HG03342 (cell line): Measurements from ENCODE around the gene HOGA1.
A peak's percentile ranks its signal among the peaks of the same experiment; 100 is the strongest.
"Not testable (repeated sequence)": the region's sequence is repeated elsewhere in the genome, so short reads cannot be mapped to it uniquely, and the experiment has no call there.

Experiments
- ATAC-seq: cut with Tn5 transposase; IDR thresholded peaks from one replicate; pipeline ENCODE4 v1.9.1; 2021; ENCODE audit warnings: mild to moderate bottlenecking, moderate library complexity; ENCODE audit not compliant: unreplicated experiment

Gene HOGA1

DNA sequence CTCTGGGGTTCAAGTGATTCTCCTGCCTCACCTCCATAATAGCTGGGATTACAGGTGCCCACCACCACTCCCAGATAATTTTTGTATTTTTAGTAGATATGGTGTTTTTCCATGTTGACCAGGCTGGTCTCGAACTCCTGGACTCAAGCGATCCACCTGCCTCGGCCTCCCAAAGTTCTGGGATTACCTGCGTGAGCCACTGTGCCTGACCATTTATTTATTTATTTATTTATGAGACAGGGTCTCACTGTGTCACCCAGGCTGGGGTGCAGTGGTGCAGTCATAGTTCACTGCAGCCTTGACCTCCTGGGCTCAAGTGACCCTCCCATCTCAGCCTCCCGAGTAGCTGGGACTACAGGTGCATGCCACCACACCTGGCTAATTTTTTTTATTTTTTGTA, 29.9 kb upstream of the HOGA1 start:
- not testable (repeated sequence) for ATAC-seq

- not testable (repeated sequence) for ATAC-seq
Observed at GRCh38 chr10:97555541-97555940, 28.6 kb upstream of the HOGA1 start.

DNA sequence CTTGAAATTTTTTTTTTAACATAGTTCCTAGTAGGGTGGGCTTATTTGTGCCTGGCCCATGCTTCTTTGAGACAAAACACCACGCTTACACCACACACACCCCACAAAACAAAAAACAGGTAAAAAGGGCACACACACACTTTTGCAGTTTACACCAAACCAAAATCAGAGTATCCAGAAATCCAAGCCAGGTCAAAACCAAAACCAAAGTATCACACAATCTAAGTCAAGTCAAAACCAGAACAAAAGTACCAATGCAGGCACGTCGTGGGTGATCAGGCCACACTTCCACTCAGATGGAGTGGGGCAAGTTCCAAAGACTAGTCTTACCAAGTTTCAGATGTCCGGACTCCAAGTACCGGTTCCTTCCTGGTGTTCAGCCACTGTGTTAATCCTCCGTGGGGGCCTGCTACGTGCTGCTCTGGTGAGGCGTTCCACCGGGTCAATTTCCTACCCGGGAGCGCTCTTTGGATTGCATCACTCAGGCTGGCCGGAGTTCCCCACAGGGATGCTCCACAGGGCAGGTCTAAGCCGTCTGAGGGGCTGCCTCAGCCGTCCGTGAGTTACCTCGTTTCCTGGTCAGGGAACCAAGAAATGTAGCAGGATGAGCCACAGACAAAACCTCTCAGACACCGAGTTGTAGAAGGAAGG, 23.3 kb upstream of the HOGA1 start:
- not testable (repeated sequence) for ATAC-seq

GRCh38 chr10:97561386-97562077, 22.7 kb upstream of the HOGA1 start:
- ATAC-seq, result not testable (repeated sequence)

GRCh38 chr10:97562329-97562728, 21.9 kb upstream of the HOGA1 start:
- not testable (repeated sequence) for ATAC-seq

DNA sequence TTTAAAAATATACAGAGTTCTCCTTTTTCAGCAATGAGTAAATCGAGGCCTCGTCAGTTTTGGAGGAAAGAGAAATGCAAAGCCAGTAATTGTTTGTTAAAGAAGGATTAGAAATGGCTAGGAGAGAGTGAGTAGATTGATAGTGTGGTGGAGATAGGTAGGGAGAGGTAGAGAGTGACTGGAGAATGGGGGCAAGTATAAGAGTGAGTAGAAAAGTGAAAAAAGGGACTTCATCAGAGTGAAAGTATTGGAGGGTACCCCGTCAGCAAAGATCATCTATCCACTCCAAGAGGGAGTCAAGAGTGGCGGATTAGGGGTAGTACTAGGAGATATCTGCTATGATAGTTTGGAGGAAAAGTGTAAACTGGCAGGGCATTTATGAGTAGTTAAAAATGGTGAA, 20.9 kb upstream of the HOGA1 start:
- ATAC-seq, result no peak

GRCh38 chr10:97564776-97565175, 19.4 kb upstream of the HOGA1 start:
- no peak for ATAC-seq

DNA sequence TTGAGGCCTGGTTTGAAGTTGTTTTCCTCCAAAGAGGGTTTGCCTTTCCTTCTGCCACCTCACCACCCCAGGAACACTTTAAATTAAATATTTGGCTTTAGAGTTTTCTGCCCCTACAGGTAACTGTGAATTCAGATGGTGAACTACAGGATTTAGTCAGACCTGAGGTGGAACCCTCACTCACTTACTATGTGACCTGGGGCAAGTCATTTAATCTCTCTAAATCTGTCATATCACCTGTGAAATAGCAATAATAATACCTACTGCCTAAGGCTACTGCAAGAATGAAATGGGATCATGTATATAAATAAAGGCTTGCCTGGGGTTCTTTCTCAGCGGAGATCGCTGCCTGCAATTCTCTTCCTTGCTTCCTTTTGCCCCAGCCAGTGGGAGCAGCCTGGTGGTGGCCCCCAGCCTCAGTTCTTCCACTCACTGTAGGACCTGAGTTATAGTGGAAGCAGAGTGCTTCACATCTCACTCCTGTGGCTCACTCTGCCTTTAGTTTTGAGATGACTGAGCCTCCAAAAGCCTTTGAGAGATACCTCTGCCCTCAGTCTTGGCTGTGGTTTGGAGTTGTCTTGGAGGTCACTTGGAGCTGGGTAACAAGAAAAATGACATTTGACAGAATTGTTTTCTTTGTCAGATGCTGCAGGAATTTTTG, 17.7 kb upstream of the HOGA1 start:
- ATAC-seq, result no peak

DNA sequence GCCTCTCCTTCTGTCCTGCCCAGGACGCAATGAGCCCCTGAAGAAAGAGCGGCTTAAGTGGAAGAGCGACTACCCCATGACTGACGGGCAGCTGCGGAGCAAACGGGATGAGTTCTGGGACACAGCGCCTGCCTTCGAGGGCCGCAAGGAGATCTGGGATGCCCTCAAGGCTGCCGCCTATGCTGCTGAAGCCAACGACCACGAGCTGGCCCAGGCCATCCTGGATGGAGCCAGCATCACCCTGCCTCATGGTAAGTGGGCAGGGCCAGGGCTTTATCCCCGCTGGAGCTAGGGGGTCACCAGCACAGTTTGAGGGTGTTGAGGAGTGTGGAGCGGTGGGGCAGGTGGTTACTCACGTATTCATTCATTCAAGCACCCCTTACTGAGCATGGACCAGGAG, 16.3 kb upstream of the HOGA1 start:
- no peak for ATAC-seq

GRCh38 chr10:97570146-97570788, 13.9 kb upstream of the HOGA1 start:
- no peak for ATAC-seq

GRCh38 chr10:97570789-97571471, 13.3 kb upstream of the HOGA1 start:
- no peak for ATAC-seq

- no peak for ATAC-seq
Observed at GRCh38 chr10:97571622-97572021, 12.6 kb upstream of the HOGA1 start.

DNA sequence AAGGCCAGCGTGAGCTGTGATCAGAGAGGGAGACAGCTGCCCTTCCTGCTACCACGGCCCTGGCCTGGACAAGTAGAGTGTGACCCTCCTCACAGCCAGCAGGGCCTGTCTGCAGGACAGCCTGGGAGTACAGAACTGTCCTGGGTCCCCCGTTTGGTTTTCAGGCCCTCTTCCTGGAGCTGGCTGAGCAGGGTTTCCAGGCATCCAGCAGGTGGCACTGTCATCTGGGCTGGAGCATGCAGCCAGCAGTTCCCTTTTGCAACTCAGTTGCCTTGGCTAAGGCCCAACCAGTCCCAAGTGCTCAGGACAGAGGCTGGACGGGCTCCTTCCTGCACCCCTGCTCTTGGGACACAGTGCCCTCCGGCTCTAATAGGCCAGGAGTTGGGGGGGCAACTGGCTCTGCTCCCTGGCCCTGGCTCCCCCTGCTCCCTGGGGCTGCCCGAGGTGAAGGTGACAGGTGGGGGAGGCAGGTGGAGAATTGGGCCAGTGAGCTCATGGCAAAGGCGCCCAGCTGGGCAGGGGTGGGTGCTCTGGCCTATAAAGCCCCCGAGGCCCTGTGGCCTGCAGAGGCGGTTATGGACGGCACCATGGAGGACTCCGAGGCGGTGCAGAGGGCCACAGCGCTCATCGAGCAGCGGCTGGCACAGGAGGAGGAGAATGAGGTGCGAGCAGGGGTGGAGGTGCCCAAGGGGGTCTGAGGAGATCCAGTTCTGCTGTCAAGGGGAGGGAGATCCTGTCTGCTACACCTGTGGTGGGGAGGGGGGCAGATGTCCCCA, 11.8 kb upstream of the HOGA1 start, which contains the start of gene ANKRD2:
Gene ANKRD2 (plus strand): TSS at position 566 of the 776 bp plus-strand sequence. CDS start 10 bp downstream, at position 576.
- ATAC-seq, result peak; percentile 71

DNA sequence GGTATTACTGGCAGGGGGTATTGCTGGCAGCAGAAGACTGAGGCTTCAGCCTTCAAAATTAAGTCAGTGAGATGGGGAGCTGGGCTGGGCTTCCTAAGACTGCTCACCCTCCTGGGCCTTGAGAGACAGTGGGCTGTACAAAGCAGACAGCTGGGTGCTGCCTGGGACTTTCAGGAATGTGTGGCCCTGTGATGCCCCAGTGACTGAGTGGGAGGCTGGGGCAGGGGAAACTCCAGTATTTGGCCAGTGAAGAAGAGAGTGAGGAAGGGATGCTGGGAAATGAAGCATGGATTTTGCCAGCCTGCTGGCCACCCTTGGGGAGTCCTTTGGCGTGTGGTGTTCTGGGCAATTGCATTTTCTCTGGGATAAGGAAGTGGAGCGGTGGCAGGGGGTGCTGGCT, 11.2 kb upstream of the HOGA1 start:
- no peak for ATAC-seq

GRCh38 chr10:97573672-97574071, 10.5 kb upstream of the HOGA1 start:
- ATAC-seq, result no peak

DNA sequence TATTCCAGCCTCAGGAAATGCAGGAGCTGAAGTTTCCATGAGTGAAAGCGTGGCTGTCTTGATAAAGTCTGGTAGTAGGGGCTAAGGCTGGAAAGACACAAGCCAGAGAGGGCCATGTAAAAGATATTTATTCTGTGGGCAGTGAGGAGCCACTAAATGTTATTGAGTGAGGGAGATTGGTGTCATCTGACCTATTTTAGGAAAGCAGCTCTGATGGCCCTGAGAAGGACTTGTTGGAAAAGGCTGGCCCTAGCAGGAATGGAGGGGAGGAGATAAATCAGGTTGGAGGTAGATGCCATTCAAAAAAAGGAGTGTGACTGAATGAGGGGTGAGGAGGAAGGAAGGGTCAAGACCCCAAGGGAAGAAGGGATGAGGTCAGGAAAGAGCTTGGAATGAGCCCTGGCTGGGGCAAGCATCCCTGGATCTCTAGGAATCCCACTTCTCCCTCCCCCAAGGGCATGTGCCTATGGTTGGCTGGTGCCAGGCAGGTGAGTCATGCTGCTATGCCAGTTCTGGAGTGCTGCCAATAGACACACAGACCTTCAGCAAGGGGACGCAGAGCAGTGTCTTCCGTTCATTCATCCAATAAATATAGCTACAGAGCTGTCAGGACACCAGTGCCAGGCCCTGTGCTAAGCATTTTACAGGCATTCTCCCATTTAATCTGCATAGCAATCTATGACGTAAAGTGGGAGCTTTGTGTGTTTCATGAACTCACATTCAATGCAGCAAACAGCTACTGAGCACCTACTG, 9.6 kb upstream of the HOGA1 start:
- ATAC-seq, result no peak

DNA sequence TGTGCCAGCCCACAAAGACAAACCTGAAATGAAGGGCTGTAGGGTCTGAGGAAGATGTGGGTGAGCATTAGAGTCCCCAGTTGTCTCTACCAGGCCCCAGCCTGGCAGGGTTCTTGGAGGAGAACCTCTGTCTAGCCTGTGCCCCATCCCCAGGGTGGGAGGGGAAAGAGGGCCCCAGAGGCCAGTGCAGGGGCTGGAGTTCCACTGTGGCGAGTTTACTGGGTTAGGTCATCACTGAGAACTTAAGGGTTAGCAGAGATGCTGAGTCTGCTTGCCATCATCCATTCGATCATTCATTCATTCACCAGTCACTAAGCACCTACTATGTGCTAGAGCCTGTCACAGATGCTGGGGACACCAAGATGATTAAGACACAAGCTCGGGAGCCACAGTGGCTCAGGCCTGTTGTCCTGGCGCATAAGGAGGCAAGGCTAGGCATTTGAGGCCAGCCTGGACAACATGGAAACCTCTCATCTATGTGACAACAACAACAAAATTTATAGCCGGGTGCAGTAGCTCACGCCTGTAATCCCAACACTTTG, 9.0 kb upstream of the HOGA1 start:
- no peak for ATAC-seq

DNA sequence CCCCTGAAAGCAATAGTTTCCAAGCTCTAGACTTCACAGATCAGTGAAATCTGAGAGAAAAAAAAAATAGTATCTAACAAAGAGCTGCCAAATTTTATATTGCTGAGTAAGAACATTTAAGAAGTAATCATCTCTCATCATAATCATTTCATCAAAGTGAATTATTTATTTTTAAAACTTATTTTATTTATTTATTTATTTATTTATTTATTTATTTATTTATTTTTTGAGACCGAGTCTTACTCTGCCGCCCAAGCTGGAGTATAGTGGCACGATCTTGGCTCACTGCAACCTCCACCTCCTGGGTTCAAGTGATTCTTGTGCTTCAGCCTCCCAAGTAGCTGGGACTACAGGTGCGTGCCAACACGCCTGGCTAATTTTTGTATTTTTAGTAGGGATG, 7.7 kb upstream of the HOGA1 start:
- not testable (repeated sequence) for ATAC-seq

DNA sequence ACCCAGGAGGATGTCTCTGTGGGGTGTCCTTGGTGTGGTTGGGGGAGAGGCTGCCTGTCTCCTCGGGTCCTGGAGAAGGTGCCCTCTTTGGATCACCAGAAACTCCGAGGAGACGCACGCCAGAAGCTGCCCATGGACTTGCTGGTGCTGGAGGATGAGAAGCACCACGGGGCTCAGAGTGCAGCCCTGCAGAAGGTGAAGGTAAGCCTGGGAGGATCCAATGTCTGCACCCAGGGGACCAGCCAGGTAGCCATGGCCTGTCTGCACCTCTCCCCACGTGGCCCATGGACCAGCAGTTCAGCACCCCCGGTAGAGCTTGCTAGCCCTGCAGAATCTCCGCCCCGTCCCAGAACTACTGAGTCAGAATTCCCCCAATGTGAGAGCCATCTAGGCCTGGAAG, 6.5 kb upstream of the HOGA1 start:
- no peak for ATAC-seq
